Stomach smooth muscle (tissue), 2 donors: ENCODE data around the gene DOK1.

Experiments used
- H3K27ac ChIP-seq: one replicate; pipeline ENCODE4 v1.7.0; 2013; ENCODE audit warnings: mild to moderate bottlenecking, low read length, inconsistent platforms
- H3K27me3 ChIP-seq, 2 donors: one replicate each; pipeline ENCODE4 v1.7.0; 2013; ENCODE audit warnings: low read length in 2 of 2; ENCODE audit not compliant: insufficient read depth in 2 of 2, control insufficient read depth in 1 of 2
- H3K36me3 ChIP-seq, 2 donors: one replicate each; pipeline ENCODE4 v1.7.0; 2013; ENCODE audit warnings: low read length in 2 of 2; ENCODE audit not compliant: control insufficient read depth in 2 of 2, insufficient read depth in 2 of 2
- H3K4me1 ChIP-seq: one replicate; pipeline ENCODE4 v1.7.0; 2013; ENCODE audit warnings: low read length; ENCODE audit not compliant: control insufficient read depth, insufficient read depth
- H3K4me3 ChIP-seq, 2 donors: one replicate each; pipeline ENCODE4 v1.7.0; 2013; ENCODE audit warnings: low read length in 2 of 2
- H3K9ac ChIP-seq, 2 donors: one replicate each; pipeline ENCODE4 v1.7.0; 2013; ENCODE audit warnings: low read length in 2 of 2, mild to moderate bottlenecking in 1 of 2
- H3K9me3 ChIP-seq, 2 donors: one replicate each; pipeline ENCODE4 v1.7.0; 2013; ENCODE audit warnings: low read length in 2 of 2; ENCODE audit not compliant: control insufficient read depth in 2 of 2
- donor health status: healthy.
- donor health status: Pancreatic carcinoma.

DOK1 gene

DNA sequence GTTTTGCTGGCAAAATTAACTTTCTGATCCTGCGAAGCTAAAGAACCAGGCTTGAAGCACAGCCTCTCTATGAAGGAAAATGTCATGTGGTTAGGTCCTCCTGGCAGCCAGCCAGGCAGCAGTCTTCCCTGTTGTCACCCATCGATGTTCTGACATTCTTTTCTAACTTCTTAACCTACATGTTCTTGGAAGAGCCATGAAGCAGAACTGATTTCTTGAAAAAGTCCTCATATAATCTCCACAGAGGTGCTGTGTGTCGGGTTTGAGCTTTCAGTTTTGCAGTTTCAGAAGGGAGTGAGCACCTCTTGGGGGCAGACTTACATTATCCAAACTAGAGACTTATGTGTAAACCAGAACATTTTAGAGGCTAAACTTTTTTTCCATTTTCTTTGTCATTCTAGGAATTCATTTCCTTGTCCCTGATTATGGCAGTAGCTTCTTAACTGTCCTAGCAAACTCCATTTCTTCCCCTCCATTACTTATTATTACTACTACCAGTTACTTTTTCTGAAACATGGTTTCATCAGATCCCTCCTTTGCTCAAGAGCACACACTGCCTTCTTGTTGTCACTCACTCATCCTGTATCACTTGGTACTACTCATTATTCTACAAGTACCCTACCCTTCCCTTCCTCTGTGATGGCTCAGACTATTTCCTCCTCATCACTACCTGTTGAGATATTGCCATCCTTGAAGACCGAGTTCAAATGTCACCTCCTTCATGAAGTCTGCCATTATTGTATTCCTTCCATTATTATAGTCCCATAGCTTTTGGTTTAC is 31.1 kb downstream of the DOK1 start:
- no peak overlapping the region for H3K9ac ChIP-seq
- no peaks in the 10 kb centered on the region for H3K9me3 ChIP-seq
- H3K4me3 ChIP-seq: no peak overlapping the region
- peaks cover 3% of the 10 kb centered on the region for H3K4me1 ChIP-seq
- no peaks in the 10 kb centered on the region for H3K36me3 ChIP-seq
- peaks cover 0 to 4% of the 10 kb centered on the region in 2 donors for H3K27me3 ChIP-seq
- H3K27ac ChIP-seq: no peak overlapping the region

- no peak overlapping the region for H3K27ac ChIP-seq
- H3K9me3 ChIP-seq: no peaks in the 10 kb centered on the region
- H3K4me3 ChIP-seq: no peak overlapping the region
- peaks cover 3% of the 10 kb centered on the region for H3K4me1 ChIP-seq
- H3K9ac ChIP-seq: peak overlapping the region in 1 of 2 donors; percentile 21
- H3K27me3 ChIP-seq: peaks cover 0 to 6% of the 10 kb centered on the region in 2 donors
- H3K36me3 ChIP-seq: no peaks in the 10 kb centered on the region
Measured at GRCh38 chr2:74587664-74588277, 33.3 kb downstream of the DOK1 start.

DNA sequence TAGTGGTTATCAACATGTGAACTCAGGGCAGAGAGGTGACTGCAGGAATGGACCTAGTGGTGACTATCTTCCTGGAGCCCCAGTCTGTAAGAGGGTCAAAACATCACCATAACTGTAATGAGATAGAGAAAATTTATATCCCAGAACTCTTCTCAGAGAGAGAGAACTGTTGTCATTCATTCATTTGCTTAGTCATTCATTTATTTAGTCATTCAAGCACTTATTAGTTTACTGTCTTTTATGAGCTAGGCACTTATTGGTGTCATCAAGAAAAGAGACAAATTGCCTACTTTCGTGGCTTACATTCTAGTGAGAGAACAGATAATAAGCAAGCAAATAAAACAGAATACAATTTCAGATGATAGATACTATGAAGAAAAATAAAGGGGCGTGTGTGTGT is 34.1 kb downstream of the DOK1 start:
- H3K4me1 ChIP-seq: peaks cover 3% of the 10 kb centered on the region
- no peak overlapping the region for H3K27ac ChIP-seq
- no peaks in the 10 kb centered on the region for H3K9me3 ChIP-seq
- peaks cover 0 to 11% of the 10 kb centered on the region in 2 donors for H3K27me3 ChIP-seq
- H3K9ac ChIP-seq: no peak overlapping the region
- no peaks in the 10 kb centered on the region for H3K36me3 ChIP-seq
- no peak overlapping the region for H3K4me3 ChIP-seq

- peaks cover 4 to 12% of the 10 kb centered on the region in 2 donors for H3K27me3 ChIP-seq
- no peaks in the 10 kb centered on the region for H3K4me1 ChIP-seq
- H3K27ac ChIP-seq: no peak overlapping the region
- H3K36me3 ChIP-seq: no peaks in the 10 kb centered on the region
- H3K4me3 ChIP-seq: no peak overlapping the region
- H3K9ac ChIP-seq: no peak overlapping the region
- no peaks in the 10 kb centered on the region for H3K9me3 ChIP-seq
Measured at GRCh38 chr2:74593826-74594772, 39.6 kb downstream of the DOK1 start.

DNA sequence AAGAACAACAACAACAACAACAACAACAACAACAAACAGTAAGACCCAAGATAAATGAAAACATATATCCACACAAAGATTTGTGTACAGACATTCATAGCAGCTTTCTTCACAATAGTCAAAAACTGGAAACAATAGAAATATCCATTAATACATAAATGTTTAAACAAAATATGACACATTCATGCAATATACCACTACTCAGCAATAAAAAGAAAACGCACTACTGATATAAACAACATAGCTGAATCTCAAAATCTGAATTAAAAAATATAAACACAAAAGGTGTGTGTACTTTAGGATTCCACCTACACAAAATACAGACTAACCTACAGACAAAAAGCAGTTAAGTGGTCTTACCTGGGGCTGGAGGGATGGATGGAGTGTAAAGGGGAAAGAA is 42.1 kb downstream of the DOK1 start:
- no peaks in the 10 kb centered on the region for H3K9me3 ChIP-seq
- H3K4me3 ChIP-seq: no peak overlapping the region
- H3K4me1 ChIP-seq: no peaks in the 10 kb centered on the region
- no peak overlapping the region for H3K9ac ChIP-seq
- H3K36me3 ChIP-seq: no peaks in the 10 kb centered on the region
- no peak overlapping the region for H3K27ac ChIP-seq
- H3K27me3 ChIP-seq: peaks cover 4 to 7% of the 10 kb centered on the region in 2 donors

- no peak overlapping the region for H3K4me3 ChIP-seq
- H3K9ac ChIP-seq: no peak overlapping the region
- H3K9me3 ChIP-seq: no peaks in the 10 kb centered on the region
- no peaks in the 10 kb centered on the region for H3K36me3 ChIP-seq
- H3K4me1 ChIP-seq: no peaks in the 10 kb centered on the region
- H3K27ac ChIP-seq: no peak overlapping the region
- H3K27me3 ChIP-seq: peaks cover 4 to 7% of the 10 kb centered on the region in 2 donors
Measured at GRCh38 chr2:74597410-74597809, 42.9 kb downstream of the DOK1 start.

DNA sequence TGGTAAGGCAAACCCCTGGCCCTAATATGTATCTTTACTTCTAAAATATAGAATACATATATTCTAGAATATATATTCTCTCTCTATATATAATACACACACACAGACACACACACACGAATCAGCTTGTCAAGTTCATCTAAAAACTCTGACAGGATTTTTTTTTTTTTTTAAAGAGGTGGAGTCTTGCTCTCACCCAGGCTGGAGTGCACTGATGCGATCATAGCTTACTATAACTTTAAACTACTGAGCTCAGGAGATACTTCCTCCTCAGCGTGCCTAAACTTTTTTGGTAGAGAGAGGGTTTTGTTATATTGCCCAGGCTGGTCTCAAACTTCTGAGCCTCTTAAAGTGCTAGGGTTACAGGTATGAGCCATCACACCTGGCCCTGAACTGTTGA is 45.2 kb downstream of the DOK1 start:
- Histone ChIP-seq H3K9me3 (no peaks in the 10 kb centered on the region), H3K4me1 (no peaks in the 10 kb centered on the region), H3K36me3 (no peaks in the 10 kb centered on the region), H3K27ac (no peak overlapping the region), H3K4me3 (no peak overlapping the region), H3K27me3 (peaks cover 4 to 7% of the 10 kb centered on the region in 2 donors), H3K9ac (no peak overlapping the region)

DNA sequence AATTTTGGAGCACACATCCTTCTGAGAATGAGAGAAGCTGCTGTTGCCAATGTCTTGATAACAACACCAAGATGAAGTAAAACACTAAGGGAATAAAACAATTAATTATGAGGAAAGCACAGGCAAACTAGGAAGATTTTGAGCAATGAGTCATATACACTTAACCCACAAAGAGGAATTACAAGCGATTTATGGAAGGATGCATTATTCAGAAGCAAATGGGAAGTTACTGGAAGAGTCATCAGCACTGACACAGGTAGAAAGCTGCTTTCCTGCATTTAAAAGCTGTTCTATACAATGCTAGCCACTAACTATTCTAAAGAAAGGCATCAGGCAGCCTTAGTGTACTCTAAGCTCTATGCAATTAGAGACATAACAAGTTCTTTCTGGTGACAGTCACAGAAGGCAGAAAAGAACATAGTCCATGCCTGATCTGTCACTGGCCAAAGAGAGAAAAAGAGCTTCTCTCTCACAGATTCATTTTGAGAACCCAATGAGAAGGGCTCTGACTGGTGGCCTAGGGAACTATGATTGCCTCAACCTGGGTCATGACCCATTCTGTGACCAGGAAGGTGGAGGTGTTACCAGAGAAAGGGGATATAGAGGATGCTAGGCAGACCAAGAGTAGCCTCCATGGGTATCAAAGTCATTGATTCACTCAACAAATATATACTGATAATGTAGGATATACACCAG is 48.2 kb downstream of the DOK1 start:
- Histone ChIP-seq H3K4me1 (no peaks in the 10 kb centered on the region), H3K27ac (no peak overlapping the region), H3K27me3 (peaks cover 4 to 9% of the 10 kb centered on the region in 2 donors), H3K4me3 (no peak overlapping the region), H3K9me3 (no peaks in the 10 kb centered on the region), H3K36me3 (no peaks in the 10 kb centered on the region), H3K9ac (no peak overlapping the region)

DNA sequence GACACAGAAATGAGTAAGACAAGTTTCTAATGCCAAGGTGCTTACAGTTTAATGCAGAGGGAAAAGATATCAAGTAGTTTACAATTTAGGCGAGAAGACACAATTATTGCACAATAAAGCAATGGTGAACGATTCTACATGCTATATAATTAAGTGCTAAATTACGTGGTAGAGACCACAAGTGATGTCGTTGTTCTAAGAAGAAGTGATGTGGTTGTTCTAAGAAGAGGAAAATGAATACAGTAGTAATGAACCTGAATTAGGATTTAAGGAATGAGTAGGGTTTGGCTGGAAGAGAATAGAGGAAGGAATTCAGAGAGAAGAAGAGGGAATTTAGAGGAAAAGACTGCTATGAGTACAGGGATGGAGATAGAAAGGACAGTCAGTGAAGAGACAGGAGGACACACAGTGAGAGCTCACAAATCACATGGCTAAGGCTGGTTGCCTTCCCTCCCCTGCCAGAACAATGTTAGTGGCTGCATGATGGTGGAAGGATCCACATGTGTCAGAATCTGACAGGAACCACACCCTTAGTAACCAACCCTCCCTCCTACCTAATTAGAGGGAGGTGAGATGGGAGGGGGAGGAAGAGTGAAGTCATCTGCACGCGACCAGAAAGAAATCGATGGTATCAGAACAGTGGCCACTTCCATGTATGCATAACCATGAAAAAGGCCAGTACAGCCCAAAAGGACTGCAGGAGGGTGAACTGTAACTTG is 48.9 kb downstream of the DOK1 start:
- peaks cover 4 to 9% of the 10 kb centered on the region in 2 donors for H3K27me3 ChIP-seq
- no peaks in the 10 kb centered on the region for H3K9me3 ChIP-seq
- no peak overlapping the region for H3K4me3 ChIP-seq
- no peaks in the 10 kb centered on the region for H3K4me1 ChIP-seq
- H3K36me3 ChIP-seq: no peaks in the 10 kb centered on the region
- H3K27ac ChIP-seq: no peak overlapping the region
- H3K9ac ChIP-seq: no peak overlapping the region

DNA sequence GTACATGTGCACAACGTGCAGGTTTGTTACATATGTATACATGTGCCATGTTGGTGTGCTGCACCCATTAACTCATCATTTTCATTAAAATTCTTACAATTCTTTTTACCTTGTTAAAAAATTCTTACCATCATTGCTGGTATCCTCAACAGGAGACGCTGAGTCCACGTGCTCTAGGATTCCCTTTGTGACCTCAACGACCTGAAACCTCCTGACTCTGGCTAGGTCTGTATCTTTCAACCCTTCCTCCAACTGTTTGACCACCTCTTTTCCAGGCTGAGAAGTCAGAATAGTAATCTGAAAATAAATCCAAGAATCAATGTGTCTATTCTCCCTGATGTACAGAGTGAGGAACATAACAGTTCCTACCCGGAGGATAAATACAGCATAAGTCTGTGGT is 52.4 kb downstream of the DOK1 start:
- H3K27me3 ChIP-seq: peaks cover 4 to 9% of the 10 kb centered on the region in 2 donors
- no peaks in the 10 kb centered on the region for H3K4me1 ChIP-seq

More for the DNA sequence above, 52.4 kb downstream of the DOK1 start:
- Histone ChIP-seq H3K36me3 (no peaks in the 10 kb centered on the region), H3K27ac (no peak overlapping the region), H3K9me3 (no peaks in the 10 kb centered on the region), H3K4me3 (no peak overlapping the region), H3K9ac (no peak overlapping the region)
